Esophagus squamous epithelium (tissue), 4 donors: ENCODE data around the gene CXCR5.

Experiments
- CTCF ChIP-seq, 6 experiments: fragments of 450-650 bp in 4 of 6; fragments of 200-600 bp in 2 of 6; sonication (generic) in 2 of 6; IDR thresholded peaks; one replicate each; pipeline ENCODE4 v1.5.1; 2016 to 2019; ENCODE audit warnings: antibody characterized with exemption in 6 of 6, mild to moderate bottlenecking in 4 of 6, moderate library complexity in 4 of 6
- POLR2A ChIP-seq, 4 donors: fragments of 450-650 bp; IDR thresholded peaks; one replicate each; pipeline ENCODE4 v1.6.1; 2017; ENCODE audit warnings: antibody characterized with exemption in 4 of 4, mild to moderate bottlenecking in 4 of 4, moderate library complexity in 3 of 4

- TF ChIP-seq CTCF (IDR thresholded peaks at IDR 0.05): no peak
- no peak for TF ChIP-seq POLR2A (IDR thresholded peaks at IDR 0.05)
These were observed 9.3 kb downstream of the CXCR5 start for GRCh38 chr11:118892964-118893363.
